Thymus (tissue), 11 donors: Measurements from ENCODE around the gene PPFIBP2. TPM values are rescaled to one million over a fixed set of nuclear protein-coding genes. Genes with fewer than 3 reads are reported as not detected.

Source experiments
- DNase-seq, 9 donors: peaks; one replicate each; pipeline ENCODE4 v3.0.0-alpha.2; 2013; ENCODE audit warnings: low spot score in 9 of 9, low read depth in 6 of 9, missing footprints in 1 of 9
- H3K27ac ChIP-seq, 2 donors: one replicate each; pipeline ENCODE4 v1.5.1; 2013; ENCODE audit warnings: control low read depth in 1 of 2, low read depth in 1 of 2, low read length in 1 of 2, mild to moderate bottlenecking in 1 of 2, moderate library complexity in 1 of 2
- H3K27me3 ChIP-seq, 2 donors: one replicate each; pipeline ENCODE4 v1.5.1; 2013; ENCODE audit warnings: low read length in 1 of 2; ENCODE audit not compliant: control insufficient read depth in 2 of 2, insufficient read depth in 1 of 2
- H3K36me3 ChIP-seq, 2 donors: one replicate each; pipeline ENCODE4 v1.5.1; 2013; ENCODE audit warnings: low read length in 1 of 2, mild to moderate bottlenecking in 1 of 2, moderate library complexity in 1 of 2; ENCODE audit not compliant: control insufficient read depth in 2 of 2, insufficient read depth in 2 of 2
- H3K4me1 ChIP-seq, 2 donors: one replicate each; pipeline ENCODE4 v1.5.1; 2013; ENCODE audit warnings: low read length in 2 of 2; ENCODE audit not compliant: control insufficient read depth in 2 of 2, insufficient read depth in 2 of 2
- H3K4me3 ChIP-seq, 2 donors: one replicate each; pipeline ENCODE4 v1.5.1; 2013; ENCODE audit warnings: low read length in 2 of 2, control low read depth in 1 of 2, mild to moderate bottlenecking in 1 of 2
- H3K9me3 ChIP-seq, 2 donors: one replicate each; pipeline ENCODE4 v1.5.1; 2013; ENCODE audit warnings: low read length in 1 of 2, mild to moderate bottlenecking in 1 of 2; ENCODE audit not compliant: control insufficient read depth in 2 of 2, insufficient read depth in 1 of 2
- WGBS: extraction: QIAGEN DNeasy Blood & Tissue Kit; methylation state at CpG from one replicate; pipeline ENCODE4 v1.1.7; 2013; 5-methylcytosine and 5-hydroxymethylcytosine counted together
- polyA plus RNA-seq: library from polyadenylated mRNA; stranded (reverse); fragments of 200-250 nt; gene quantifications from one replicate; pipeline ENCODE4 v1.2.3, GENCODE V29; 2013
- total RNA-seq: library from RNA; stranded (reverse); fragments of 120-200 nt; gene quantifications from one replicate; pipeline ENCODE4 v1.2.4, GENCODE V29; 2013
- donor health status: healthy.

The PPFIBP2 gene
- total and polyA plus RNA-seq, 2 donors: 5.6 to 6.0 TPM

DNA sequence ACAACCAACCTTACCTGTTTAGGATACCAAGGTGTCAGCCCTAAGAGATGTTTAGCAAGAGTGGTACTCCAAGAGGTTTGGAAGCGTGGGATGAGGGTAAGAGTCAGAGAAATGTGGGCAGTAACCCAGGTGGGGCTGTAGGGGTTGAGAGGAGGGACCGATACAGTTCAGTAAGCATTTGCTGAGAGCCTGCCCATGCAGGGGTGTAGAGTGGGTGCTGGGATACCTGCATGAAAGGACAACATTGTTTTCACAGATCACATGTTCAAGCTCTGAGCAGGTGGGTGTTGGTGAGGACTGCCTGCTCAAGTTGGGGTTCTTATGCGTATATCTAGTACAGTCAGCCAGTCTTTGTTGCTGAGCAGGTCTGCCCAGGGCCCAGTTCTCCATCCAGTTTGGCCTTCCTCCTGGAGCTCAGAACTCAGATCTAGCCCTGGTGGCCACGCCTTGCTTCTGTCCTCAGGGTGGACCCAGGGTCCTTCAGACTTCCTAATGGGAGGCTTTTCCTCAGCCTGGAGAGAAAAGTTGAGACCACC, 14.8 kb downstream of the PPFIBP2 start:
- 95% methylated on average over 4 of the region's 4 CpGs for whole genome bisulfite sequencing
- DNase-seq: no peak
- peaks cover 0 to 7% of the 10 kb centered on the region in 2 donors for H3K4me1 ChIP-seq

DNA sequence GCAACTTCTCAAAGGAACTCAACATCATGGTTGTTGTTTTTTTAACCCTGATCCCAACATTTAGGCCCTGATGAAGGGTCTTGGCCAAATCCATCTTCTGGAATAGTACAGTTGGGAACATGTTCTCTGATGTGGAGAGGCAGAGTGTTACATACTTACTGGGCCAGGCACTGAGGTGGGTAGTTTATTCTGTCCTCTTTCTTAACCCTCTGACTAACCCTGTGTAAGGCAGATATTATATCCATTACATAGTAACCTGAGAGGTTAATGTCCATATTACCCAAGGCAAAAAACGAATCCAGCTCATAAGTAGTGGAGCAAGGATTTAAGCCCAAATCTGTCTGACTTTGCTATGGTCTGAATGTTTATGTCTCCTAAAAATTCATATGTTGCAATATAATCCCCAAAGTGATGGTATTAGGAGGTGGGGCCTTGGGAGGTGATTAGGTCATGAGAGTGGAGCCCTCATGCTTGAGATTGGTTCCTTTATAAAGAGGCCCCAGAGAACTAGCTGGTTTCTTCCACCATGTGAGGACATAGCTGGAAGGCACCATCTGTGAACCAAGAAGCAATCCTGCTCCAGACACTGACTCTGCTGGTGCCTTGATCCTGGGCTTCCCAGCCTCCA, 16.3 kb downstream of the PPFIBP2 start:
- H3K27ac ChIP-seq: no peak overlapping the region
- DNase-seq: no peak
- no peaks in the 10 kb centered on the region for H3K36me3 ChIP-seq
- H3K27me3 ChIP-seq: no peaks in the 10 kb centered on the region
- 90% methylated on average over 1 of the region's 1 CpG for WGBS
- no peak overlapping the region for H3K4me3 ChIP-seq
- peaks cover 0 to 7% of the 10 kb centered on the region in 2 donors for H3K4me1 ChIP-seq
- H3K9me3 ChIP-seq: no peaks in the 10 kb centered on the region

More for the DNA sequence above, 14.8 kb downstream of the PPFIBP2 start:
- H3K36me3 ChIP-seq: no peaks in the 10 kb centered on the region
- H3K4me3 ChIP-seq: no peak overlapping the region
- H3K9me3 ChIP-seq: no peaks in the 10 kb centered on the region
- no peaks in the 10 kb centered on the region for H3K27me3 ChIP-seq
- H3K27ac ChIP-seq: no peak overlapping the region

DNA sequence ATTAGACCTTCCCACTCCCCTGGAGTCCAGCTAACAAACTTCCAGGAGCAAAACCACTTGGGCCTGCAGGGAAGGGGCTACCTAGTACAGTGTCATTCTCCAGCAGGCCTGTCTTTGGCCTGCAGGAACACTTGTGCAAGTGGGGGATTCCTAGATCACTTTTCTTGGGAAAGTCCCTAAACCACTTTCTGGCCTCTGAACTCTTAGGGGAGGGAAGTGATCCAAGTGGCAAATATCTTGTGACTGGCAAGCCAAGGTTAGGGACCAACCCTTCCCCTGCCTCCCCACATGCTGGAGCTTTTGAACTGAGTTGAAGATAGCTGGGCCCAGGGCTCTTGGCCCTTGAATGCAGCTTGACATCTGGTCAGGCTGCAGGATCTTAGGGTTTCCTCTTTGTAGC, 17.2 kb downstream of the PPFIBP2 start:
- peaks cover 0 to 7% of the 10 kb centered on the region in 2 donors for H3K4me1 ChIP-seq
- no peaks in the 10 kb centered on the region for H3K9me3 ChIP-seq
- H3K27ac ChIP-seq: no peak overlapping the region
- H3K27me3 ChIP-seq: no peaks in the 10 kb centered on the region
- H3K4me3 ChIP-seq: no peak overlapping the region
- no peaks in the 10 kb centered on the region for H3K36me3 ChIP-seq
- peak in 1 of 9 donors; percentile 20 for DNase-seq

DNA sequence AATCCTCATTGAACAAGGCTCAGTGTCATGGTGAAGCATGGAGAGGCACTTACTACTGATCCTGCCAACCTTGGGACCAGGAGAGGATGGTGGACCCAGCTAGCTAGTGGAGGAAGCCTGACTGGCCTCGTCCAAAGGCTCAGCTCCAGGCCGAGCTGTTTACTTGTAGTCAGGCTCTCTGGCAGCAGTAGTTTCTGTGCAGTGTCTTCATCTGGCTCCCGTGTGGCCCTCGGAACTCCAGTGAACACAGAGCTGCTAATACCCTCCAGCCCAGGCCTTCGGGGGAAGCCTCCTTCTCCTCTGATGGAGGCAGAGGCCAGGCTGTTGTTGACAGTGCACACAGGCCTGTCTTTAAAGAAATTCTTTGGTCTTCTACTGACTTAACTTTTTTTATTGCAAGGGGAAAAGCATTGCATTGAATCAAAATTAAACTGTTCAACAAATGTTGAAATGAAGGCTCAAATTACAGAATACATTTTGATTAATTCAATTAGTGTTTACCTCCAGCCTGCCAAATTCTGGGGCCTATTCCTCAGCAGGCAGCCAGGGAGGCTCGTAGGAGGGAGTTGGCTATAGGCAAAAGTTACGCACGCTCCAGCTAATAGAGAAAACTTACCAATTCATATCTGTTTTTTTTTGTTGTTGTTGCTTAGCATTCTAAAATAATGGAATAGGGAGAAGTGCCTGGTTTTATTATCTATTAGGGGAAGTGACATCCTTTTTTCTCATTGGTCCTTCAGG, 18.8 kb downstream of the PPFIBP2 start:
- Histone ChIP-seq H3K27me3 (no peaks in the 10 kb centered on the region), H3K4me1 (peaks cover 0 to 7% of the 10 kb centered on the region in 2 donors), H3K36me3 (no peaks in the 10 kb centered on the region), H3K9me3 (no peaks in the 10 kb centered on the region), H3K4me3 (no peak overlapping the region), H3K27ac (no peak overlapping the region)
- no peak for DNase-seq
- WGBS: 96% methylated on average over 8 of the region's 8 CpGs

DNA sequence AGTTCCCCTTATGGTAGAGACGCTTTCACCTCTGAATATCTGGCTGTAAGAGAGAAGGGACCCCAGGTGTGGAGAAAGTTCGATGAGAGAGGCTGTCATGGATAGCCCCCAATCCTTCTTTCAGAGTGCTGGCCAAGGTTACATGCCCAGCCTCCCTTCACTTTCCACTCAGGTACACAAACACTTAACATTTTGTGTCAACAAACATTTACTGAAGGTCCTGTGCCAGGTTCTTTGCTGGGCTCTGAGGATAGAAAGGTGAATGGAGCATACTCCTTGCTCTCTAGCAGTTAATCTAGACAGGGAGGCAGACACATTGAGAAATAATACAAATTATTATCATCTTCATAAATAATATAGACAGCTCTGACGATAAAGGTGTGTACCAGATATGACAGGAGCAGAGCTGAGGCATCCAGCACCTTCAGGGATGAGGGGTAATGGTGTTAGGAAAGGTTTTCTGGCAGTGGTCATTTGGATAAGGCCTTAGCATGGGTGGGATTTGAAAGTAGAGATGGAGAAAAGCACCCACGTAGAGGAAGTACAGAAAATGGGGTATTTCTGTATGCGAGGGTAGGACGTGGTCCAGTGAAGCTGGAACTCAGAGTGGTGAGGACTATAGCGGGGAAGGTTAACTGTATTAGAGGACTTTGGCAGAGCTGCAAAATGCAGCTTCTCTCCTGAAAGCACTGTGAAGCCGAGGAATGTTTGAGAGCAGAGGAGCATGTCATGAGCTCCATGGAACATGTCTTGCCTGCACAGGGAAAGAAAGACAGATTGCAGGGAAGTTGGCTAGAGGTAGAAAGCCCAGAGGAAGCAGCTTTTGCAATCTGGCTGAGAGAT, 19.6 kb downstream of the PPFIBP2 start:
- no peak overlapping the region for H3K4me3 ChIP-seq
- DNase-seq: no peak
- H3K4me1 ChIP-seq: peaks cover 0 to 7% of the 10 kb centered on the region in 2 donors
- no peaks in the 10 kb centered on the region for H3K36me3 ChIP-seq
- no peaks in the 10 kb centered on the region for H3K27me3 ChIP-seq
- 88% methylated on average over 8 of the region's 8 CpGs for WGBS
- H3K9me3 ChIP-seq: no peaks in the 10 kb centered on the region
- H3K27ac ChIP-seq: no peak overlapping the region

DNA sequence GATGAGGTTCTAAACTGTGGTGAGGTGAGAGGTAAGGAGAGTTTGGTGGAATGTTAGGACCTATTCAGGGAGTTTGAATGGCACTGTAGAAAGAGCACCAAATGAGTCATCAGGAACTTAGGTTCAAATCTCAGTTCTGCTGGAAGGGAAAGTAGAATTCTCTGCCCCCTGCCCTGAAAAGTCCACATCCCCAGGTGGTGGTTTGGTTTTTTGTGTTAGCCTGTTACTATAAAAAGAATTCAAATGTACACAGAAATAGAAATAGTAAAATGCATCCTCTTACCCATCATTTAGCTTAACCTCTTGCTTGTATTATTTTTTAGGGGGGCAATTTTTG, 20.2 kb downstream of the PPFIBP2 start:
- H3K4me1 ChIP-seq: peaks cover 0 to 7% of the 10 kb centered on the region in 2 donors
- H3K4me3 ChIP-seq: no peak overlapping the region
- no peaks in the 10 kb centered on the region for H3K9me3 ChIP-seq
- no peaks in the 10 kb centered on the region for H3K27me3 ChIP-seq
- no peak overlapping the region for H3K27ac ChIP-seq
- no peaks in the 10 kb centered on the region for H3K36me3 ChIP-seq
- no peak for DNase-seq

DNA sequence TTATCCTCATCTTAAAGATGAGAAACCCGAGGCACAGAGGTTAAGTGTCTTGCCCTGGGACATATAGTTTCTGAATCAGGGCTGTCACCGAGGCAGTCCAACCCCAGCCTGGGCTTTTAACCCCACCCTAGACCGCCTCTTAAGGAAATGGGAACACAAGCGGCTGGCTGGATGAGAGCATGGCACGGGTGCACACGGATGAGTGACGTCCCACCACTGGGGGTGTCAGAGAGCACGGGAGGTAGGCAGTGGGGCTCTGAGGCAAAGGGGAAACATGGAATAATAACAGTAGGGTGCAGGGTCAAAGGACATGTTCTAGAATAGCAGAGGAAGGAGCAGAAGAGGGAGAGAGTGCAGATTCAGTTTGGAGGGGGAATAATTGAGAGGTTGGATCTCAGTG, 22.3 kb downstream of the PPFIBP2 start:
- no peaks in the 10 kb centered on the region for H3K27me3 ChIP-seq

DNA sequence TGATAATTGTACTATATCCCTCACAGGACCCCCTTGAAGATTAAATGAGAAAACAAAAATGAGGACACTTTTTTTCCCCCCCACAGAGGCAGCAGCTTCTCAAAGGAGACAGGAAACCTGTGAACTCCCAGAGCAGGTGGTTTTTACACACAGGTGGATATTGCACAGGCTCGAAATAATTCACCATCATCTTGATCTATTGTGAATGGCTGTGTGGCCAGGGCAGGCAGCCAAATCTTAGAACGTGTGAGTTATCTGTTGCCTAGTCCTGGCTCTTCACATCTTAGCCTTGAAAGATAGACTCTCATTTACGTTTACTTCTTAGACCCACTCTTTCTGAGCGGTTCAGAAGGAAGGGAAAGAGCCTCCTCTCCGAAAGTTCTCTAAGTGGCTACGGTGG, 23.5 kb downstream of the PPFIBP2 start:
- H3K4me1 ChIP-seq: no peaks in the 10 kb centered on the region
- no peaks in the 10 kb centered on the region for H3K9me3 ChIP-seq
- 91% methylated on average over 6 of the region's 6 CpGs for WGBS
- no peak for DNase-seq
- H3K4me3 ChIP-seq: no peak overlapping the region
- no peak overlapping the region for H3K27ac ChIP-seq
- no peaks in the 10 kb centered on the region for H3K36me3 ChIP-seq
- H3K27me3 ChIP-seq: no peaks in the 10 kb centered on the region

More for the DNA sequence above, 22.3 kb downstream of the PPFIBP2 start:
- Histone ChIP-seq H3K9me3 (no peaks in the 10 kb centered on the region), H3K36me3 (no peaks in the 10 kb centered on the region), H3K4me1 (peaks cover 0 to 2% of the 10 kb centered on the region in 2 donors), H3K27ac (no peak overlapping the region), H3K4me3 (no peak overlapping the region)
- 39% methylated on average over 8 of the region's 8 CpGs for WGBS
- DNase-seq: no peak

DNA sequence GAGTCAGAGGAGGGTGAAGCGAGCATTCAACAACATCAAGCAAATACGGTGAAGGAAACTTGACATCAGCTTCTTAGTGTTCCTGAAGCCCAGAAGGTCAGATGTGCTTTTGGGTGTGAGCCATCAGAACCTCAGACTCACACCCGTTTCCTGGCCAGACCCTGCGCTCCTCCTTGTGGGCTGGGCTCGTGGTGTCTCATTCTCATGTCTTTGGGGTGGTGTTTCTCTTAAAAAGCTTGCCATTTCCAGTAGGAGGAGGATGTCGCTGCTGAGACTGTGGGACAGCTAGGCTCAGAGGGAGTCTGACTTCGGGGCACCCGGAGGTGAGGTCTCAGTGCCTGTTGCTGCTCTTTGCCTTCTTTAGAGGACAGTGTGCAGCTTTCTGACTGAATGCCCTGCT, 24.2 kb downstream of the PPFIBP2 start:
- no peaks in the 10 kb centered on the region for H3K27me3 ChIP-seq
- no peaks in the 10 kb centered on the region for H3K36me3 ChIP-seq
- no peak overlapping the region for H3K4me3 ChIP-seq
- no peaks in the 10 kb centered on the region for H3K4me1 ChIP-seq
- H3K27ac ChIP-seq: no peak overlapping the region
- no peaks in the 10 kb centered on the region for H3K9me3 ChIP-seq
- no peak for DNase-seq
- WGBS: 83% methylated on average over 8 of the region's 8 CpGs
